OCI-LY7 (cell line): Measurements from ENCODE around the gene ELMO1. TPM values are rescaled to one million over a fixed set of nuclear protein-coding genes. Genes with fewer than 3 reads are reported as not detected.

ENCODE experiments used
- BruUV-seq: library from RNA; stranded (reverse); fragments of 400-500 nt; replicated peaks from 2 replicates; lab custom pipeline; 2021; lab: Mats Ljungman, UMichigan
- CTCF ChIA-PET: fragments of 300-600 bp; sonication (Branson Sonifier 250); formaldehyde crosslinking; loops from one replicate; lab custom pipeline; 2022; ENCODE audit warnings: antibody characterized with exemption; ENCODE audit not compliant: unreplicated experiment; lab: Charles Lee
- POLR2A ChIA-PET: fragments of 300-600 bp; sonication (Branson Sonifier 250); formaldehyde crosslinking; loops from one replicate; lab custom pipeline; 2022; ENCODE audit warnings: antibody characterized with exemption; lab: Charles Lee
- DNase-seq: peaks from one replicate; pipeline ENCODE4 v3.0.0-alpha.2; 2015; ENCODE audit warnings: low spot score
- H2AFZ ChIP-seq: fragments of 200-600 bp; sonication (generic), shearing (Covaris generic); 2 replicates; pipeline ENCODE4 v1.6.1; 2014; ENCODE audit warnings: mild to moderate bottlenecking, antibody characterized with exemption, low read length, moderate library complexity
- H3K27ac ChIP-seq: fragments of 200-600 bp; sonication (generic); 2 replicates; pipeline ENCODE4 v1.5.1; 2014; ENCODE audit warnings: mixed run types, low read depth, mild to moderate bottlenecking, moderate library complexity, low read length, inconsistent platforms; ENCODE audit not compliant: poor library complexity, severe bottlenecking
- H3K36me3 ChIP-seq: fragments of 200-600 bp; sonication (generic); 2 replicates; pipeline ENCODE4 v1.6.1; 2014; ENCODE audit warnings: mild to moderate bottlenecking, antibody characterized with exemption, low read length, moderate library complexity, mixed read lengths; ENCODE audit not compliant: insufficient read depth
- H3K4me1 ChIP-seq: fragments of 200-600 bp; sonication (generic); 2 replicates; pipeline ENCODE4 v1.5.1; 2014; ENCODE audit warnings: mild to moderate bottlenecking, low read length; ENCODE audit not compliant: insufficient read depth, poor library complexity, severe bottlenecking
- H3K4me2 ChIP-seq: fragments of 200-600 bp; sonication (generic); 2 replicates; pipeline ENCODE4 v1.6.1; 2014; ENCODE audit warnings: mild to moderate bottlenecking, low read length
- H3K4me3 ChIP-seq: fragments of 200-600 bp; sonication (generic); 2 replicates; pipeline ENCODE4 v1.5.1; 2014; ENCODE audit warnings: mild to moderate bottlenecking, low read depth, low read length; ENCODE audit not compliant: poor library complexity, severe bottlenecking
- H3K79me2 ChIP-seq: fragments of 200-600 bp; sonication (generic); 2 replicates; pipeline ENCODE4 v1.6.1; 2016; ENCODE audit warnings: low read depth, mild to moderate bottlenecking, low read length, moderate library complexity, mixed read lengths; ENCODE audit not compliant: insufficient read depth
- H3K9me2 ChIP-seq: fragments of 200-600 bp; sonication (generic); 2 replicates; pipeline ENCODE4 v1.6.1; 2016; ENCODE audit warnings: mild to moderate bottlenecking, low read length, mixed read lengths; ENCODE audit not compliant: insufficient read depth
- H3K9me3 ChIP-seq: fragments of 200-600 bp; sonication (generic); 2 replicates; pipeline ENCODE4 v1.6.1; 2014; ENCODE audit warnings: mild to moderate bottlenecking, mixed run types, low read length, mixed read lengths
- H4K20me1 ChIP-seq: fragments of 200-600 bp; sonication (generic); 2 replicates; pipeline ENCODE4 v1.6.1; 2014; ENCODE audit warnings: mild to moderate bottlenecking, antibody characterized with exemption, low read length, moderate library complexity, mixed read lengths; ENCODE audit not compliant: insufficient read depth
- CTCF ChIP-seq: fragments of 200-600 bp; sonication (generic); conservative IDR thresholded peaks from 2 replicates; pipeline ENCODE4 v1.5.1; 2014; ENCODE audit warnings: mild to moderate bottlenecking, antibody characterized with exemption, low read length, moderate library complexity, mixed read lengths
- EZH2phosphoT487 ChIP-seq: fragments of 200-600 bp; sonication (generic); IDR thresholded peaks from 2 replicates; pipeline ENCODE4 v1.6.1; 2018; ENCODE audit warnings: low read depth, borderline replicate concordance, mild to moderate bottlenecking, mixed run types, antibody characterized with exemption, low read length, moderate library complexity, mixed read lengths
- intact Hi-C: fragments of 100-400 bp; cut with micrococcal nuclease; formaldehyde crosslinking; loops from one replicate; pipeline ENCODE4 v1.10.0; 2022; ENCODE audit not compliant: unreplicated experiment
- total RNA-seq, 2 experiments: library from RNA; depleted of rRNA in 1 of 2; stranded (reverse); fragments of >200 nt in 1 of 2; shearing (Covaris generic) in 1 of 2; gene quantifications; 2 replicates each; pipeline ENCODE4 v1.2.3, GENCODE V29; 2014 to 2022

ELMO1 gene
- total RNA-seq, 2 experiments from 2014 or later = 101 to 103 TPM

DNA sequence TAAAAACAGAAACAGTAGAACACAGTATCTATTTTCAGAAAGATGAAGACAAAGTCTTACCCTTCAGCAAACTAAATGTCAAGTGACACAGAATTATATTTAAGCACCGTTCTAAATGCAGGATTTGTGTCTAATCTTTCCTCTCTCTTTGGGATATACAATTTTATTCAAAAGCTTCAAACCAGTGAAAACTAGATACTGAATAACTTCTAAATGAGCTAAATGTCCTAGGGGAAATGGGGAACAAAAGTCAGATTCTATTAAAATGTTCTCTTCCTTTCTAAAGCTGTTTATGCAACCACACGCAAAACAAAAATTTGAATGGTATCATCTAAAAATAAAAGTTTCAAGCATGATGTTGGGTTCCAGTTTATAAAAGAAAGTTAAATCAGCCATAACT is 588.0 kb downstream of the ELMO1 start:
- H3K4me3 ChIP-seq = no peak overlapping the region
- DNase-seq = no peak
- no peaks in the 10 kb centered on the region for H3K9me2 ChIP-seq
- peaks cover 82% of the 10 kb centered on the region for H3K36me3 ChIP-seq
- no peaks in the 10 kb centered on the region for H3K9me3 ChIP-seq
- no peaks in the 10 kb centered on the region for H3K4me1 ChIP-seq
- no TSS peak for BruUV-seq
- ChIA-PET CTCF (no interaction called here), POLR2A (interaction anchor here (0.9 kb wide), 1 partner anchor 18 kb away, joined by 3 read pairs; no protein-coding TSS in a partner anchor)
- TF ChIP-seq EZH2phosphoT487 (no peak), CTCF (no peak)
- intact Hi-C loops = no loop called here
- H3K27ac ChIP-seq = no peak overlapping the region
- no peak overlapping the region for H2AFZ ChIP-seq
- no peak overlapping the region for H3K4me2 ChIP-seq
- no peaks in the 10 kb centered on the region for H3K79me2 ChIP-seq
- H4K20me1 ChIP-seq = no peaks in the 10 kb centered on the region

DNA sequence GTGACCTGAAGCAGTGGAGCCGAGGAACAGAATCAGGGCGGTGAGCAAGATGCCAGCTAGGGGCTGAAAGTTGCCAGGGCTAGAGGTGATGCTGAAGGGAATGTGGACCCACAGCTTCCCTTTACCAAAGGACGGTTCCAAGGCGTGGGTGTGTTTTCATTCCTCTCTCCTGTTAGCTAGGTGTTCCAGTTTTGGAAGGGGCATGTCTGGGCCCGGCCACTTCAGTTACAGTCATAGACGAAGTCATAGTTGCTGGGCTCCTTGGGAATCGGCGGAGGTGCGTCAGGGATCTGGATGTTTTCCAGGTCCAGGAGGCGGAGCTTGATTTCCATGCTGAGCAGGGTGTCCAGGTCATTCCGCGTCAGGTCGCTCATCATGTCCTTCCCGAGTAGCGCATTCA is 593.3 kb downstream of the ELMO1 start:
- no peaks in the 10 kb centered on the region for H3K9me3 ChIP-seq
- no peak overlapping the region for H3K4me3 ChIP-seq
- intact Hi-C loops = no loop called here
- H3K79me2 ChIP-seq = no peaks in the 10 kb centered on the region
- ChIA-PET CTCF (no interaction called here), POLR2A (interaction anchor here (0.6 kb wide), 1 partner anchor 15 kb away, joined by 3 read pairs; no protein-coding TSS in a partner anchor)
- no peaks in the 10 kb centered on the region for H3K4me1 ChIP-seq
- no TSS peak for BruUV-seq
- peaks cover 65% of the 10 kb centered on the region for H3K36me3 ChIP-seq
- H2AFZ ChIP-seq = no peak overlapping the region
- TF ChIP-seq CTCF = no peak
- TF ChIP-seq EZH2phosphoT487 = no peak
- no peaks in the 10 kb centered on the region for H4K20me1 ChIP-seq
- no peak overlapping the region for H3K27ac ChIP-seq
- H3K9me2 ChIP-seq = no peaks in the 10 kb centered on the region
- no peak overlapping the region for H3K4me2 ChIP-seq
- DNase-seq = no peak

- no peak overlapping the region for H3K27ac ChIP-seq
- H3K4me3 ChIP-seq = no peak overlapping the region
- POLR2A ChIA-PET = no interaction called here
- DNase-seq = no peak
- no peaks in the 10 kb centered on the region for H4K20me1 ChIP-seq
- no peak overlapping the region for H3K4me2 ChIP-seq
- CTCF ChIA-PET = no interaction called here
- H2AFZ ChIP-seq = no peak overlapping the region
- H3K4me1 ChIP-seq = no peaks in the 10 kb centered on the region
- intact Hi-C loops = no loop called here
- TSS peak; percentile 44 for BruUV-seq
- TF ChIP-seq EZH2phosphoT487 (no peak), CTCF (no peak)
- no peaks in the 10 kb centered on the region for H3K9me2 ChIP-seq
- no peaks in the 10 kb centered on the region for H3K79me2 ChIP-seq
- H3K9me3 ChIP-seq = no peaks in the 10 kb centered on the region
- H3K36me3 ChIP-seq = peaks cover 58% of the 10 kb centered on the region
Measured at GRCh38 chr7:36854652-36855051, 594.0 kb downstream of the ELMO1 start.
